Panc1 (cell line): ENCODE results near the gene CELF6. TPM values are rescaled to one million over a fixed set of nuclear protein-coding genes. Genes with fewer than 3 reads are reported as not detected.

Experiments used
- ATAC-seq: fragments of 200-7000 bp; cut with Tn5 transposase; 2 replicates; pipeline ENCODE4 v1.9.1; 2020; ENCODE audit warnings: mild to moderate bottlenecking, moderate library complexity
- BruUV-seq: library from RNA; stranded (reverse); fragments of 400-500 nt; replicated peaks from 2 replicates; lab custom pipeline; 2021; lab: Mats Ljungman, UMichigan
- CTCF ChIA-PET: fragments of 300-600 bp; sonication (Branson Sonifier 250); formaldehyde crosslinking; loops from one replicate; lab custom pipeline; 2022; ENCODE audit warnings: antibody characterized with exemption; lab: Charles Lee
- POLR2A ChIA-PET: fragments of 300-600 bp; sonication (Branson Sonifier 250); formaldehyde crosslinking; loops from one replicate; lab custom pipeline; 2022; ENCODE audit warnings: antibody characterized with exemption; lab: Charles Lee
- DNase-seq: peaks from one replicate; pipeline ENCODE4 v3.0.0-alpha.2; 2010; ENCODE audit warnings: low read depth, low spot score
- H3K27ac ChIP-seq: 2 replicates; pipeline ENCODE4 v1.5.1; 2011; ENCODE audit warnings: mild to moderate bottlenecking, low read length, inconsistent platforms
- H3K27me3 ChIP-seq: fragments of 200-500 bp; sonication (Bioruptor generic); 2 replicates; pipeline ENCODE4 v1.6.0; 2014; ENCODE audit warnings: low read length, inconsistent platforms; ENCODE audit not compliant: control insufficient read depth, insufficient read depth
- H3K36me3 ChIP-seq: fragments of 200-500 bp; sonication (Bioruptor generic); 2 replicates; pipeline ENCODE4 v1.5.1; 2014; ENCODE audit warnings: inconsistent platforms, mild to moderate bottlenecking, low read length, moderate library complexity; ENCODE audit not compliant: control insufficient read depth, insufficient read depth
- H3K4me1 ChIP-seq: 2 replicates; pipeline ENCODE4 v1.5.1; 2011; ENCODE audit warnings: inconsistent platforms, mild to moderate bottlenecking, low read length, moderate library complexity; ENCODE audit not compliant: control insufficient read depth, insufficient read depth
- H3K4me3 ChIP-seq, 2 experiments: 2 replicates each; pipeline ENCODE4 v1.5.1; 2011 to 2012; ENCODE audit warnings: low read depth in 2 of 2, low read length in 2 of 2, mild to moderate bottlenecking in 2 of 2, inconsistent platforms in 1 of 2, moderate library complexity in 1 of 2
- H3K9me3 ChIP-seq: fragments of 200-500 bp; sonication (Bioruptor generic); 2 replicates; pipeline ENCODE4 v1.5.1; 2014; ENCODE audit warnings: low read depth, mild to moderate bottlenecking, inconsistent platforms, low read length, moderate library complexity; ENCODE audit not compliant: control insufficient read depth, insufficient read depth
- CTCF ChIP-seq: fragments of 450-650 bp; IDR thresholded peaks from 2 replicates; pipeline ENCODE4 v1.5.1; 2017; ENCODE audit warnings: mild to moderate bottlenecking
- POLR2AphosphoS5 ChIP-seq: IDR thresholded peaks from 2 replicates; pipeline ENCODE4 v1.6.1; 2012; ENCODE audit warnings: mild to moderate bottlenecking, low read depth, low read length, moderate library complexity
- REST ChIP-seq, 2 experiments: IDR thresholded peaks; 2 replicates each; pipeline ENCODE4 v1.6.1; 2011 to 2012; ENCODE audit warnings: low read depth in 2 of 2, control low read depth in 1 of 2, low read length in 1 of 2, mild to moderate bottlenecking in 1 of 2, moderate library complexity in 1 of 2; ENCODE audit not compliant: insufficient read depth in 1 of 2
- SIN3A ChIP-seq: IDR thresholded peaks from 2 replicates; pipeline ENCODE4 v1.6.1; 2012; ENCODE audit warnings: low read depth, mild to moderate bottlenecking, low read length, moderate library complexity, borderline replicate concordance; ENCODE audit not compliant: insufficient read depth
- TCF7L2 ChIP-seq: IDR thresholded peaks from 2 replicates; pipeline ENCODE4 v1.6.1; 2011; ENCODE audit warnings: mild to moderate bottlenecking, low read depth, low read length, inconsistent platforms
- in situ Hi-C: cut with HindIII; loops from 2 replicates; pipeline ENCODE4 v1.10.0; 2016; ENCODE audit warnings: low sequenced_read_pairs, low pct_unique_long_range_greater_than_20kb
- intact Hi-C: fragments of 100-400 bp; cut with micrococcal nuclease; formaldehyde crosslinking; loops from one replicate; pipeline ENCODE4 v1.10.0; 2022; ENCODE audit not compliant: unreplicated experiment
- total RNA-seq: library from RNA; stranded (reverse); gene quantifications from one replicate; pipeline ENCODE4 v1.2.1, GENCODE V29; 2021; ENCODE audit not compliant: unreplicated experiment

Gene CELF6
- total RNA-seq, 1 experiment from 2014 or later = not detected

GRCh38 chr15:72265031-72265430, 54.9 kb downstream of the CELF6 start:
- no peaks in the 10 kb centered on the region for H3K27me3 ChIP-seq
- intact Hi-C loops (no loop called here), in situ Hi-C loops (no loop called here)
- ChIA-PET CTCF (no interaction called here), POLR2A (interaction anchor here (0.6 kb wide), 1 partner anchor 208 kb away, joined by 3 read pairs; no protein-coding TSS in a partner anchor)
- ATAC-seq (no peak), DNase-seq (no peak)
- peaks cover 40% of the 10 kb centered on the region for H3K36me3 ChIP-seq
- TF ChIP-seq CTCF (no peak), SIN3A (no peak), TCF7L2 (no peak), REST (IDR thresholded peaks at IDR 0.05; ENCODE audit: insufficient read depth in 1 of 2, low read depth in 2 of 2, low read length in 1 of 2) (no peak), POLR2AphosphoS5 (no peak)
- H3K4me1 ChIP-seq = no peaks in the 10 kb centered on the region
- no TSS peak for BruUV-seq
- no peak overlapping the region for H3K4me3 ChIP-seq
- no peaks in the 10 kb centered on the region for H3K9me3 ChIP-seq
- no peak overlapping the region for H3K27ac ChIP-seq

GRCh38 chr15:72252663-72253299, 67.2 kb downstream of the CELF6 start:
- in situ Hi-C loops (no loop called here), intact Hi-C loops (no loop called here)
- ChIA-PET POLR2A (no interaction called here), CTCF (interaction anchor here (0.7 kb wide), 1 partner anchor 467 kb away, joined by 3 read pairs; no protein-coding TSS in a partner anchor)
- ATAC-seq (no peak), DNase-seq (no peak)
- no peaks in the 10 kb centered on the region for H3K4me1 ChIP-seq
- TF ChIP-seq POLR2AphosphoS5 (no peak), CTCF (no peak), SIN3A (no peak), REST (IDR thresholded peaks at IDR 0.05; ENCODE audit: insufficient read depth in 1 of 2, low read depth in 2 of 2, low read length in 1 of 2) (no peak), TCF7L2 (no peak)
- no peak overlapping the region for H3K4me3 ChIP-seq
- no TSS peak for BruUV-seq
- peaks cover 40% of the 10 kb centered on the region for H3K36me3 ChIP-seq
- no peaks in the 10 kb centered on the region for H3K9me3 ChIP-seq
- no peaks in the 10 kb centered on the region for H3K27me3 ChIP-seq
- no peak overlapping the region for H3K27ac ChIP-seq
